GM12873 (cell line): ENCODE results near the gene LGI2.

Experiments
- CTCF ChIP-seq: IDR thresholded peaks from 2 replicates; pipeline ENCODE4 v1.5.1; 2012; ENCODE audit warnings: low read depth, mild to moderate bottlenecking, moderate library complexity, low read length, control low read depth; ENCODE audit not compliant: insufficient read depth; ENCODE audit errors: missing control alignments

Gene LGI2

GRCh38 chr4:25068386-25068785, 37.6 kb upstream of the LGI2 start:
- no peak for TF ChIP-seq CTCF

- TF ChIP-seq CTCF: no peak
These were observed 35.3 kb upstream of the LGI2 start for GRCh38 chr4:25065932-25066590.

GRCh38 chr4:25065431-25065858, 34.7 kb upstream of the LGI2 start:
- no peak for TF ChIP-seq CTCF

GRCh38 chr4:25063116-25063515, 32.4 kb upstream of the LGI2 start:
- no peak for TF ChIP-seq CTCF

- no peak for TF ChIP-seq CTCF
These were observed 31.4 kb upstream of the LGI2 start for GRCh38 chr4:25062098-25062497.

- no peak for TF ChIP-seq CTCF
These were observed 30.9 kb upstream of the LGI2 start for GRCh38 chr4:25061602-25062001.

- no peak for TF ChIP-seq CTCF
These were observed 30.2 kb upstream of the LGI2 start for GRCh38 chr4:25060963-25061340.
